GM21390 (cell line): ENCODE results near the gene PRDX2.
A peak's percentile ranks its signal among the peaks of the same experiment; 100 is the strongest.

Experiments
- ATAC-seq: cut with Tn5 transposase; IDR thresholded peaks from one replicate; pipeline ENCODE4 v1.9.1; 2021; ENCODE audit not compliant: unreplicated experiment

The PRDX2 gene

DNA sequence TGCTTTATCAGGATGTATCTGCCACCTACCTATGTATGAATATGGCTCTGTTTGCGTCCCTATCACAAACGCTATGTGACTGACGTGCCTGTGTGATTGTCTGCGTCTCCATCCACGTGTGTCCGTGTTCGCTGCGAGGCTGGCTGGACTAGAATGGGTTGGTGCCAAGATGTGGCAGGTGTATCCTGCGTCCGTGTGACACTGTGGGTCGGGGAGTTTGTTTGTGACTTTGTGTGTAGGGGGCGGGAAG, 19.5 kb downstream of the PRDX2 start:
- no peak for ATAC-seq

- ATAC-seq, result no peak
Observed at GRCh38 chr19:12779162-12779993, 22.2 kb downstream of the PRDX2 start.

- ATAC-seq, result no peak
Observed at GRCh38 chr19:12778905-12779161, 22.8 kb downstream of the PRDX2 start.

GRCh38 chr19:12778017-12778904, 23.3 kb downstream of the PRDX2 start:
- ATAC-seq, result no peak

DNA sequence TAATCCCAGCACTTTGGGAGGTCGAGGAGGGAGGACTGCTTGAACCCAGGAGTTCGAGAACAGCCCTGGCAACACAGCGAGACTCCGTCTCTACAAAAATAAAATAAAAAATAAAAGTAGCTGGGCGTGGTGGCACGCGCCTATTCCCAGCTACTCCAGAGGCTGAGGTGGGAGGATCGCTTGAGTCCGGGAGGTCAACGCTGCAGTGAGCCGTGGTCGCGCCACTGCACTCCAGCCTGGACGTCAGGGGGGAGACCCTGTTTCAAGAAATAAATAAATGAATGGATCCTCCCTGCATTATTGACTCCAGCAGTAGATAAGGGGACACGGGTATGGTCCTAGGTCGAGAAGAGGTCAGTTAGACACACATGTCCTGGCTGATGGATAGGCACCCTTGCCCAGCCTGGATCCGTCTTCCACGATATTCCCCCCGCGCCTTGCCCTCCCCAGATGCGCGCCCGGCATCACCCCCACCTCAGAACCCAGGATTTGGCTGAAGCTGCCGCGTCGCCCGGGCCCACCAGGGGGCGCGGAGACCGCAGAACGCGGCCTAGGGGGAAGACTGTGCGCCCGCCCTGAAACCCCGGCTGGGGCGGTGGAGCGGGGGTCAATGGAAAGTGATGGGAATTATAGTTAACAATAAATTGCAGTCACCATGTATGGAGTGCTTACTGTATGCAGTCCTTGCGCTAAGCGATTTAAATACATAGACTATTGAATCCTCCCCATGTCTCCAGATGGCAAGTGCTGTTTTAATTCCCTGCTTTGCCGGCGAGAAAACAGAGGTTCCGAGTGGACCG, 24.2 kb downstream of the PRDX2 start:
- peak; percentile 31 for ATAC-seq

DNA sequence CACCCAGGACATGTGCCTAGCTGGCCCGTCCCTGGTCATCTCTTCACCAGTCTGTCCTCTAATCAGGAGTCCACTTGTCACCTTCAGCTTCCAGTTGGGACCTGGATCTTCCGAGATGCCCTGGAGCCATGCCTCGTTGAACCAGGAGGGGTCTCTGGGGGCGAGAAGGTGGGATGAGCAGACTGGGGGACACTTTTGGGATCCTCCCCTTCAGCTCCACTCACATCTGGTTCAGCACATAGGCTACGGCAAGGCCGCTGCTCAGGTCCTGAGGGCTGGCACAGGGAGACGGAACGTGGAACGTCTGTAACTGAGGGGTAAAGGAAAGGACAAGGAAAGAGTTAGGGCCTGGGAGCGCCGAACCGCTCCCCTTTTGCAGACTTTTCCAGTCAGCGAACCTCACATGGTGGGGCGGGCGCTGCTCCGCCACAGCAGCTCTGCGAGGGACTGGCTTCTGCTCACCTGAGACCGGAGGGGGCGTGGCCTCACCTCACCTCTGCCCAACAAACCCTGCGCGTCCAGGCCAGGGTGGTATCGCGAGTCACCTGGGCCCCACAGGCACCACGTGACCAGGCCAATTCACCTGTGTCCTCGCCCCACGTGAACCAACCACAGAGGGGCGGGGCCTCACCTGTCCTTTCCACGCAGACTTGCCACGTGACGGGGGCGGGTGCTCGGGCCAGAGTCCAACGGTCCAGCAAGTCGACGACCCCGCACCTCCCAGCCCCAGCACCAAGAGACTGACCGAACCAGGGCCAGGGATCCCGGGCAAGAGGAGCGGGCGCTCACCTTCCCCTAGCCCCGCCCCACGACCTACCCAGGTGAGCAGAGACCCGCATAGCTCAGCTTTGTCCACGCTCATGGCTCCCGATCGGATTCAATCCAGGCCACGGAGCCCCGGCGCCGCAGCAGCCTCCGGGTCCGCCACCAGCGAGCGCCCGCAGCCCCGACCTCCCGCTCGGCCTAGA, 26.7 kb downstream of the PRDX2 start, which contains the start of gene HOOK2:
Gene HOOK2 (minus strand): TSS at position 965 of the 968 bp plus-strand sequence. CDS start 103 bp downstream, at position 862.
- ATAC-seq, result peak; percentile 8

DNA sequence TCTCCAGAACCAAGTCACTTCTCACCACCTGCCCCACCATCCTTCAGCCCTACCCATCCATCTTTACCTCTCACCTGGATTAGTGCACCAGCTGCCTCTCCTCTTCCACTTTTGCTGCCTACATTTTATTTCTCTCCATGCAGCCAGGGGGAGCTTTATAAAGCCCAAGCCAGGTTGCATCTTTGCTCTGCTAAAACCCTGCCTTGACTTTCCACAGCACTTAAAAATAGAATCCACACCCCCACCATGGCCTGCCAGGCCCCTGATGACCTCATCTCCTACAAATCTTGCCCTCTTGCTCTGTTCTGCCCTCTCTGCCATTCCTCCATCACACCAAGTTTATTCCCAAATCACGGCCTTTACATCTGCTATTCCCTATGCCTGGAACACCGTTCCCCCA, 28.0 kb downstream of the PRDX2 start:
- ATAC-seq, result no peak

- ATAC-seq, result no peak
Observed at GRCh38 chr19:12772323-12772722, 29.3 kb downstream of the PRDX2 start.

DNA sequence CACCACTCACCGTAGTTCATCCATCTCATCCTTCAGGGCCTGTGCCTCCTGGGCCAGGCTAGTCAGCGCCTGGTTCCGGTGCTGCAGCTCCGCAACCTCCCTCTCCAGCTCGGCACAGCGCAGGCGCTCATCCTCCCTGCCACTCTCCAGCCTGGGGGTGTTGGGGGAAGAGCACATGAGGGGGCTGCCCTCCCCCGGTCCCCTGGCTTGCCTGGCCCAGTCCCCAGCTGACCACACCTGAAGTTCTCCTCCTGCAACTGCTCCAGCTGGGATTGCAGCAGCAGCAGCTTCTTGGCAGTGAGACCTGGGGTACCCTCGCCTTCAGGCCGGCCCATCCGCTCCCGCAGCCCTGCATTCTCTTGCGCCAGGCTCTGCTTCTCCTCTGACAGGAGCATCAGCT, 30.7 kb downstream of the PRDX2 start:
- ATAC-seq, result no peak

DNA sequence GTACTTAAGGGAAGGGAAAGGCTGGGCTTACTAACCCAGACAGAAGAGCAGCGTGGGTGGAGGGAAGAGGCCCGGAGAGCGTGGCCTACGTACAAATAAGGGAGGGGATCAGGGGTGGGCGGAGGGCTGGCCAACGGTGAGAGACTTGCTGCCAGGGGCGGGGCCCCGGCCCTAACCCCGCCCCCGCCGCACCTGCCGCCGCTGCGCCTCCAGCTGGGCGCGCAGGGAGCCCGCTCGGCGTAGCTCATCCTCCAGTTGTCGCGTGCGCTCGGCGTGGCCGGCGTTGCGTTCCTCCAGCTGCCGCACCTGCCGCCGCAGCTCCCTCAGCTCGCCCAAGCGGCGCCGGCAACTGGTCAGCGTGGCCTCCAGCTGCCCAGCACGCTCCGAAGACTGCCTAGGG, 31.9 kb downstream of the PRDX2 start:
- ATAC-seq, result no peak

DNA sequence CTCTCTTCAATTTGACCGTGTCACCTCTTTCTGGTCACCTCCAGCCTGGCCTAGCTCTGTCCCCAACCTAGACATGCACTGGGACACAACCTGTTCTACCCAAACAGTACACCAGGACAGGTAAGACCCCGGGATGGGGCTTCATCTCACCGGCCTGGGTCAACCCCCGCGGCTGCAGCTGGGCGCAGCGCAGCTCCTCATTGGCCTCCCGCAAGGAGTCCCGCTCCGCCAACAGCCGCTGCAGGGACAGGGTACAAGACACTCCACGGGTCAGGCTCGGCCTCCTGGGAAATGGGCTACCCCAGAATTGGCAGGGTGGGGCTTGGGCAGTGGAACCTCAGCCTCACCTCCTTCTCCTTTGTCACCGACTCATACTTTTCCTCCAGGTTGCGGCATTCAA, 33.9 kb downstream of the PRDX2 start:
- ATAC-seq, result no peak

DNA sequence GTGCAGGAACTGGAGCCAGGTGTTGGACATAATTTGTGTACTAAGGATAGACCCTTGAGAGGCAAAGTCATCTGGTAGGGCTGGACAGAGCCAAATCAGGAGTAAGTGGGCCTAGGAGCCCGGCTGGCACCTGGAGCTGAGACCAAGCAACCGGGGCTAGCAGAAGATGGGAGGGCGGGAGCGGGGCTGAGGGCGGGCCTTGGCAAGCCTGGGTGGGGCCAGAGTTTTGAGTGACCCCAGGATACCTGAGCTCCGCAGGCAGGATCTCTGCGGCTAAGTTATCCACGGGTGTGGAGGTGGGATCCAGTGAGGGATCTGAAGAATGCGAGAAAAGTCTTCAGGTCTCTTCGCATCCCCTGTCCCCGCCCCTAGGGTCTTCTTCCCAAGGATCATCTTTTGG, 34.5 kb downstream of the PRDX2 start:
- ATAC-seq, result no peak

GRCh38 chr19:12766051-12766521, 35.5 kb downstream of the PRDX2 start:
- no peak for ATAC-seq

DNA sequence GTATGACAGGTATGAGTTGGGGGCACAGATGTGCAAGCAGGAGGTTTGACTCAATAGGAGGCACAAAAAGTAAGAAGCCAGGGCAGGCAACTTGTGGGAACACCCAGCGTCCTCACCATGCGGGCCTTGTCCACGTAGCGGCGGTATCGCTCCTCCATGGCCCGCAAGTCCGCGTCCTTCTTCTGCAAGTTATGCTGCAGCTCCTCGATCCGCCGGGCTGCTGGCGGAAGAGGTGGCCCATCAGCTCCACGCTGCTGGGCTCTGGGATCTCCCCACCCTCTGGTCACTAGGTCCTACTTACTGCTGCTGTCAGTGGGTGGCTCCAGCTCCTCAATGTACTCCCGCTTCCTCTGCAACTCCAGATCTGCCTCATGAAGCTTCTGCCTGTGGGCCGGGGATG, 36.9 kb downstream of the PRDX2 start:
- no peak for ATAC-seq

DNA sequence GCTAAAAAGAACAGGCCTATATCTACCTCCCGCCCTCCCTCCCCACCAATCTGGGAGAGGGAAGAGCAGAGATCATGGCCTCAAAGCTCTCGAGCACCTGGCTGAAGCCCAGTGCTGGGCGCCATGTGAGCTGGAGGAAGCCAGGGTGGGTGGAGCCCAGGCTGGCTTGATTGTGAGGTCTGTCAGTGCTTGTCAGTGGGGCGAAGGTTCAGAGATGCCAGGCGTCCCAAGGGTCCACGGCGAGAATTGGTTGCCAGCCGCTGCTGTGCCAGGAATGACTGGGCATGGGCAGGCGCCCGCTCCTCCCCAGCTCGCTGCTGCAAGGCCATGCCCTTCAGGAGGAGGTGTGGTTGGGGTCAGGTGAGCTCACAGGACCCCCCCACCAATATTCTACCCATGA, 38.5 kb downstream of the PRDX2 start:
- ATAC-seq, result no peak

GRCh38 chr19:12759686-12760085, 41.9 kb downstream of the PRDX2 start:
- no peak for ATAC-seq

GRCh38 chr19:12757544-12758274, 43.9 kb downstream of the PRDX2 start:
- no peak for ATAC-seq

DNA sequence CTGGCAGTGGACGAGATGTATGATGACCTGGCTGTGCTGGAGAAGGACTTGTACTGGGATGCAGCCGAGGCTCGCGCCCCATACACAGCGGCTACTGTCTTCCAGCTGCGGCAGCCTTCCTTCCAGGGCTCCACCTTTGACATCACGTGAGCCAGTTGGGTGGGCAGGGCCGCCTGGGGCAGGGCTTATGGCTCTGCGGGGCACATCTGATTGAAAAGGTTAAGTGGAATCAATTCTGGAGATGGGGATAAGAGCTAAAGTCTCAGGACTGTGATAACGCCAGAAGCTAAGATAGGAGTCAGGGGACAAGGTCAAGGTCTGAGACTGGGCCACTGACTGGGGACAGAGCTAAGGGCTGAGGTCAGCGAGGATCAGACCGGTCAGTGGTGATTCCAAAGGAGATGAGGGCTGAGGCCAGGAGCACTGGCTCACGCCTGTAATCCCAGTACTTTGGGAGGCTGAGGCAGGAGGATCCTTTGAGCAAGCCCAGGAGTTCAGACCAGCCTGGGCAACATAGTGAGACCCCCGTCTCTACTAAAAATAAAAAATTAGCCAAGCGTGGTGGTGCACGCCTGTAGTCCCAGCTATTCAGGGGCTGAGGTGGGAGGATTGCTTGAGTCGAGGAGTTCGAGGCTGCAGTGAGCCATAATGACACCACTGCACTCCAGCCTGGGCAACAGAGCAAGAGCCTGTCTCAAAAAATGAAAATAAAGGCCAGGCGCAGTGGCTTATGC, 45.3 kb downstream of the PRDX2 start:
- ATAC-seq, result no peak
